SK-N-SH (cell line): ENCODE data around the gene ADAMTS1. TPM values are rescaled to one million over a fixed set of nuclear protein-coding genes. Genes with fewer than 3 reads are reported as not detected.

Experiments used
- CTCF ChIA-PET: fragments of 300-600, 350-600 bp; formaldehyde crosslinking; extraction: SDS; loops from one replicate; lab custom pipeline; 2021; lab: Yijun Ruan, JAX
- POLR2A ChIA-PET: fragments of 350-600 bp; sonication (Branson Sonifier 250); formaldehyde crosslinking; extraction: SDS; loops from one replicate; lab custom pipeline; 2020; ENCODE audit warnings: antibody characterized with exemption, inconsistent platforms; lab: Yijun Ruan, JAX
- DNase-seq: peaks from one replicate; pipeline ENCODE4 v3.0.0; 2012
- H2AFZ ChIP-seq: fragments of 200-600 bp; sonication (generic); 2 replicates; pipeline ENCODE4 v1.8.1; 2016; ENCODE audit warnings: antibody characterized with exemption, mild to moderate bottlenecking, low read depth
- H3F3A ChIP-seq: fragments of 200-600 bp; sonication (generic); replicated peaks from 2 replicates; pipeline ENCODE3; 2016; ENCODE audit warnings: antibody characterized with exemption, mild to moderate bottlenecking; ENCODE audit not compliant: insufficient read depth
- H3K27ac ChIP-seq, 2 experiments: fragments of 200-500 bp in 1 of 2; fragments of 200-600 bp in 1 of 2; sonication (Bioruptor generic) in 1 of 2; sonication (generic), shearing (Covaris generic) in 1 of 2; 2 replicates each; pipeline versions ENCODE4 v1.5.1 to v1.6.1; 2014 to 2016; ENCODE audit warnings: low read depth in 2 of 2, inconsistent platforms in 1 of 2, low read length in 1 of 2, mild to moderate bottlenecking in 1 of 2, mixed read lengths in 1 of 2
- H3K27me3 ChIP-seq: fragments of 200-600 bp; sonication (generic), shearing (Covaris generic); 2 replicates; pipeline ENCODE4 v1.6.1; 2016; ENCODE audit warnings: mixed run types; ENCODE audit not compliant: insufficient read depth
- H3K36me3 ChIP-seq, 2 experiments: fragments of 200-500 bp in 1 of 2; fragments of 200-600 bp in 1 of 2; sonication (Bioruptor generic) in 1 of 2; sonication (generic) in 1 of 2; replicated peaks in 1 of 2; 2 replicates each; pipeline versions ENCODE3 to v1.5.1; 2014 to 2016; ENCODE audit warnings: low read length in 1 of 2, mild to moderate bottlenecking in 1 of 2; ENCODE audit not compliant: insufficient read depth in 2 of 2, control insufficient read depth in 1 of 2
- H3K4me1 ChIP-seq, 2 experiments: fragments of 200-500 bp in 1 of 2; fragments of 200-600 bp in 1 of 2; sonication (Bioruptor generic) in 1 of 2; sonication (generic), shearing (Covaris generic) in 1 of 2; 2 replicates each; pipeline versions ENCODE4 v1.5.1 to v1.6.1; 2014 to 2016; ENCODE audit warnings: low read depth in 1 of 2, low read length in 1 of 2, mixed run types in 1 of 2; ENCODE audit not compliant: insufficient read depth in 2 of 2, control insufficient read depth in 1 of 2
- H3K4me2 ChIP-seq: fragments of 200-600 bp; sonication (generic), shearing (Covaris generic); 2 replicates; pipeline ENCODE4 v1.6.1; 2017; ENCODE audit warnings: mixed run types
- H3K4me3 ChIP-seq, 2 experiments: fragments of 200-500 bp in 1 of 2; fragments of 200-600 bp in 1 of 2; sonication (Bioruptor generic) in 1 of 2; sonication (generic), shearing (Covaris generic) in 1 of 2; 2 replicates each; pipeline versions ENCODE4 v1.5.1 to v1.8.1; 2014 to 2016; ENCODE audit warnings: low read depth in 2 of 2, inconsistent platforms in 1 of 2, low read length in 1 of 2, mild to moderate bottlenecking in 1 of 2, mixed read lengths in 1 of 2, moderate library complexity in 1 of 2
- H3K79me2 ChIP-seq: fragments of 200-600 bp; sonication (generic); 2 replicates; pipeline ENCODE4 v1.8.1; 2017; ENCODE audit warnings: mild to moderate bottlenecking; ENCODE audit not compliant: insufficient read depth
- H3K9ac ChIP-seq: fragments of 200-600 bp; sonication (generic); 2 replicates; pipeline ENCODE4 v1.6.1; 2017; ENCODE audit warnings: mixed run types
- H3K9me2 ChIP-seq: fragments of 200-600 bp; sonication (generic); 2 replicates; pipeline ENCODE4 v1.6.1; 2017; ENCODE audit warnings: mixed run types
- H3K9me3 ChIP-seq: fragments of 200-600 bp; sonication (generic); 2 replicates; pipeline ENCODE4 v1.6.1; 2017; ENCODE audit warnings: mixed run types, mild to moderate bottlenecking, moderate library complexity
- H4K20me1 ChIP-seq: fragments of 200-600 bp; sonication (generic); 2 replicates; pipeline ENCODE4 v1.6.1; 2017; ENCODE audit warnings: mild to moderate bottlenecking, mixed run types; ENCODE audit not compliant: insufficient read depth
- CHD2 ChIP-seq: fragments of 150-350 bp; IDR thresholded peaks from 2 replicates; pipeline ENCODE4 v1.6.1; 2018; ENCODE audit warnings: low read length; ENCODE audit not compliant: partially characterized antibody
- CTCF ChIP-seq: fragments of 200-600 bp; sonication (generic); IDR thresholded peaks from 2 replicates; pipeline ENCODE4 v1.6.1; 2017; ENCODE audit warnings: antibody characterized with exemption, mild to moderate bottlenecking, moderate library complexity
- EP300 ChIP-seq, 2 experiments: IDR thresholded peaks; 2 replicates each; pipeline versions ENCODE4 v1.4.0 to v1.6.1; 2012; ENCODE audit warnings: borderline replicate concordance in 1 of 2, low read depth in 1 of 2, low read length in 1 of 2
- GATA2 ChIP-seq: sonication (generic); formaldehyde crosslinking; IDR thresholded peaks from 2 replicates; pipeline ENCODE4 v1.5.0; 2020; ENCODE audit warnings: mild to moderate bottlenecking, missing genetic modification reagents
- MXI1 ChIP-seq: IDR thresholded peaks from 2 replicates; pipeline ENCODE4 v1.6.1; 2012; ENCODE audit warnings: mild to moderate bottlenecking, low read depth, low read length, improper control_type of control experiment
- WGBS: methylation state at CpG from one replicate; pipeline ENCODE4 v1.1.6; 2017; ENCODE audit warnings: low lambda C conversion rate; 5-methylcytosine and 5-hydroxymethylcytosine counted together
- polyA plus RNA-seq, 3 experiments: library from polyadenylated mRNA; depleted of rRNA; stranded (reverse); fragments of >200 nt; gene quantifications; 2 replicates each; pipeline ENCODE4 v1.2.3, GENCODE V29; 2012
- TF ChIP-seq, protein P1 (sequence below): IDR thresholded peaks from 2 replicates; pipeline ENCODE4 v1.4.0; 2012; ENCODE audit warnings: low read depth

The ADAMTS1 gene
- polyA plus RNA-seq, 1 of the 3 experiments (the other 2 are of a cell fraction), result 137 TPM

- Histone ChIP-seq H3K9ac (peak overlapping the region; percentile 90; the same call in 1 of the 2 replicates), H3K9me2 (no peaks in the 10 kb centered on the region), H4K20me1 (peaks cover 43% of the 10 kb centered on the region), H2AFZ (peak overlapping the region; percentile 57), H3K9me3 (no peaks in the 10 kb centered on the region), H3K4me3 (peak overlapping the region; percentile 89 to 91), H3F3A (peaks cover 29% of the 10 kb centered on the region), H3K27me3 (no peaks in the 10 kb centered on the region), H3K79me2 (peaks cover 40% of the 10 kb centered on the region), H3K27ac (peak overlapping the region; percentile 67 to 88; a peak in 3 of 4 replicates), H3K4me2 (peak overlapping the region; percentile 83), H3K36me3 (peaks cover 14 to 20% of the 10 kb centered on the region in 2 experiments), H3K4me1 (peaks cover 16 to 17% of the 10 kb centered on the region in 2 experiments; a peak in 3 of 4 replicates)
- WGBS, result 4% methylated on average over 7 of the region's 7 CpGs
- ChIA-PET CTCF (interaction anchor here (0.6 to 7.1 kb wide), 18 partner anchors 8 to 1898 kb away, joined by 3 to 92 read pairs (median 3); no protein-coding TSS in a partner anchor), POLR2A (interaction anchor here (1.0 to 2.2 kb wide), 5 partner anchors 12 to 1899 kb away, joined by 3 to 10 read pairs (median 5); no protein-coding TSS in a partner anchor)
- no peak for DNase-seq
- no peak for TF ChIP-seq CHD2
- TF ChIP-seq CTCF, result no peak
- TF ChIP-seq EP300 (IDR thresholded peaks at IDR 0.05; ENCODE audit: borderline replicate concordance in 1 of 2, low read depth in 1 of 2, low read length in 1 of 2), result peak in 1 of 2 experiments; percentile 4; a peak in 1 of 4 replicates
Measured at GRCh38 chr21:26845759-26846035, 488 bp upstream of the ADAMTS1 start.

DNA sequence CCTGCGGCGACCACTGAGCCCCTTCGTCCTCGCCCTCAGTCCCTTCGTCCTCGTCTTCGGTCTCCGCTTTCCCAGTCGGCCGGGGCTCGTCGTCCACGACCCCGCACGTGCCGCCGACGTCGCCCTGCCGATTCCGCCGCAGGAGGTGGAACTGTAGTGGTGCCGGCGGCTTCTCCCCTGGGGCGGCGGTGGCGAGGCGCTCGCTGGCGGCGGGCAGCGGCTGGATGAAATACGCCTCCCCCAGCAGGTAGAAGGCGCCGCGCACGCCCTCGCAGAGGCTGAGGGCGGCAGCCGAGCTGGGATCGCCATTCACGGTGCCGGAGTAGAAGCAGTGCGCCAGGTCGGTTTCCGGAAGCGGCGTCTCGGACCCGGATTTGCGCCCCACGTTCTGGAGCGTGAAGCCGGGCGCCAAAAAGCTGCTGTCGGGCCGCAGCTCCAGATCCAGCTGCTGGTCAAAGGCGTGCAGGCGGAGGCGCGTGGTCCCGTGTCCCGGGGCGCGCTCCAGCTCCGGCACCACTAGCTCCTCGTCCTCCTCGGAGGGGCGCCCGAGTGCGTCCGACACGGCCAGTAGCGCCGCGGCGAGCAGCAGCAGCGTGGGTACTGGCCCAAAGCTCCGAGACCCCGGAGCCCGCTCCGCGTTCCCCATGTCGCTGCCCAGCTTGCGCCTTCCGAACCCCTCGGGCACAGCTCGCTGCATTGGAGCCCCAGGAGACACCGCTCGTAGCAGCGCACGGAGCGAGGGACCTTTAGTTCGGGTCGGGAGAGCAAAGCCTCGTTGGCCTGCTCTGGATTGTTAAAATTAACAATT, 747 bp downstream of the ADAMTS1 start:
- Histone ChIP-seq H3F3A (peaks cover 38% of the 10 kb centered on the region), H2AFZ (peak overlapping the region; percentile 74; the same call in 1 of the 2 replicates), H3K36me3 (peaks cover 26 to 32% of the 10 kb centered on the region in 2 experiments), H3K9ac (peak overlapping the region; percentile 90), H3K9me3 (no peaks in the 10 kb centered on the region), H3K79me2 (peaks cover 46% of the 10 kb centered on the region)
- ChIA-PET POLR2A (interaction anchor here (0.7 to 2.2 kb wide), 8 partner anchors 11 to 1900 kb away, joined by 3 to 10 read pairs (median 4); partner anchors contain the start of genes ADAMTS5, ATP5PF and GABPA), CTCF (interaction anchor here (0.7 to 7.1 kb wide), 28 partner anchors 9 to 1900 kb away, joined by 3 to 92 read pairs (median 3); partner anchors contain the start of genes APP, ATP5PF and GABPA)
- 0% methylated on average over 20 of the region's 96 CpGs for WGBS
- TF ChIP-seq GATA2 (CRISPR knock-in tag) (no peak), MXI1 (peak; percentile 36; the same call in 1 of the 2 replicates), CTCF (peak; percentile 20)
- TF ChIP-seq, protein P1, sequence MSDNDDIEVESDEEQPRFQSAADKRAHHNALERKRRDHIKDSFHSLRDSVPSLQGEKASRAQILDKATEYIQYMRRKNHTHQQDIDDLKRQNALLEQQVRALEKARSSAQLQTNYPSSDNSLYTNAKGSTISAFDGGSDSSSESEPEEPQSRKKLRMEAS, result peak; percentile 75; the same call in 1 of the 2 replicates
- TF ChIP-seq, all 33 proteins: peak for 3
- peak overlapping the region; percentile 78 to 85 for H3K27ac ChIP-seq
- H4K20me1 ChIP-seq, result peaks cover 55% of the 10 kb centered on the region
- H3K9me2 ChIP-seq, result no peaks in the 10 kb centered on the region
- DNase-seq, result peak; percentile 73
- no peaks in the 10 kb centered on the region for H3K27me3 ChIP-seq
- H3K4me1 ChIP-seq, result peaks cover 24 to 29% of the 10 kb centered on the region in 2 experiments; a peak in 3 of 4 replicates
- peak overlapping the region; percentile 89 to 91 for H3K4me3 ChIP-seq
- peak overlapping the region; percentile 83 for H3K4me2 ChIP-seq
